Lung (tissue), 12 donors: ENCODE data around the gene GNG12. TPM values are rescaled to one million over a fixed set of nuclear protein-coding genes. Genes with fewer than 3 reads are reported as not detected.
"Not testable (repeated sequence)": the region's sequence is repeated elsewhere in the genome, so short reads cannot be mapped to it uniquely, and the experiment has no call there.

ENCODE experiments used
- ATAC-seq: fragments of 200-7000 bp; cut with Tn5 transposase; one replicate; pipeline ENCODE4 v1.9.1; 2020; ENCODE audit warnings: moderate number of reproducible peaks; ENCODE audit not compliant: insufficient read depth, low FRiP score
- DNase-seq, 3 donors: peaks; one replicate each; pipeline ENCODE4 v3.0.0-alpha.2; 2013 to 2017
- H3K27ac ChIP-seq, 2 donors: one replicate each; pipeline ENCODE4 v1.5.1; 2013; ENCODE audit warnings: mild to moderate bottlenecking in 2 of 2, moderate library complexity in 2 of 2, control low read depth in 1 of 2, inconsistent platforms in 1 of 2, low read depth in 1 of 2, low read length in 1 of 2
- H3K27me3 ChIP-seq, 3 donors: one replicate each; pipeline ENCODE4 v1.5.1; 2013; ENCODE audit warnings: low read length in 2 of 3; ENCODE audit not compliant: control insufficient read depth in 3 of 3, insufficient read depth in 3 of 3
- H3K36me3 ChIP-seq, 4 donors: one replicate each; pipeline ENCODE4 v1.5.1; 2013; ENCODE audit warnings: low read length in 4 of 4, mild to moderate bottlenecking in 1 of 4, moderate library complexity in 1 of 4; ENCODE audit not compliant: control insufficient read depth in 4 of 4, insufficient read depth in 4 of 4
- H3K4me1 ChIP-seq, 5 donors: one replicate each; pipeline ENCODE4 v1.5.1; 2013; ENCODE audit warnings: low read length in 5 of 5, mild to moderate bottlenecking in 2 of 5, moderate library complexity in 1 of 5; ENCODE audit not compliant: control insufficient read depth in 5 of 5, insufficient read depth in 5 of 5
- H3K4me3 ChIP-seq: one replicate; pipeline ENCODE4 v1.5.1; 2013; ENCODE audit warnings: mild to moderate bottlenecking, control low read depth, moderate library complexity
- H3K9ac ChIP-seq, 2 donors: one replicate each; pipeline ENCODE4 v1.5.1; 2013; ENCODE audit warnings: low read length in 2 of 2, control low read depth in 1 of 2; ENCODE audit not compliant: insufficient read depth in 1 of 2
- H3K9me3 ChIP-seq, 4 donors: one replicate each; pipeline ENCODE4 v1.5.1; 2013; ENCODE audit warnings: low read length in 3 of 4, mild to moderate bottlenecking in 1 of 4, moderate library complexity in 1 of 4; ENCODE audit not compliant: control insufficient read depth in 4 of 4, insufficient read depth in 3 of 4
- CTCF ChIP-seq: IDR thresholded peaks from 2 replicates; pipeline ENCODE4 v1.5.1; 2012; ENCODE audit warnings: mild to moderate bottlenecking; ENCODE audit errors: control extremely low read depth, extremely low read depth
- WGBS, 2 donors: extraction: QIAGEN DNeasy Blood & Tissue Kit; methylation state at CpG; one replicate each; pipeline ENCODE4 v1.1.7; 2013; 5-methylcytosine and 5-hydroxymethylcytosine counted together
- polyA plus RNA-seq, 2 donors: library from polyadenylated mRNA; stranded (reverse); fragments of 200-250 nt; gene quantifications; one replicate each; pipeline ENCODE4 v1.2.1, GENCODE V29; 2013
- total RNA-seq, 2 donors: library from RNA; depleted of rRNA in 1 of 2; stranded (reverse); fragments of >200 nt in 1 of 2; gene quantifications; one replicate each; pipeline ENCODE4 v1.2.1, GENCODE V29; 2014 to 2021
- donor health status: control.
- donor health status: control.
- donor health status: Bipolar disorder and iron deficiency.
- donor health status: healthy.
- donor health status: DM: yes; HTN: yes; CAD: no.

The GNG12 gene
- total and polyA plus RNA-seq, 4 donors = 14.0 to 68.4 (median 32.1) TPM

GRCh38 chr1:67733681-67734322 is 99.5 kb downstream of the GNG12 start:
- Histone ChIP-seq H3K4me3 (no peak overlapping the region), H3K9ac (no peak overlapping the region), H3K4me1 (peaks cover 0 to 20% (median 11%) of the 10 kb centered on the region in 5 donors), H3K9me3 (no peaks in the 10 kb centered on the region), H3K36me3 (no peaks in the 10 kb centered on the region), H3K27ac (no peak overlapping the region), H3K27me3 (no peaks in the 10 kb centered on the region)
- ATAC-seq (no peak), DNase-seq (no peak)
- WGBS, 2 donors = 29 to 54% methylated on average over 4 of the region's 4 CpGs
- no peak for TF ChIP-seq CTCF

- no peaks in the 10 kb centered on the region for H3K36me3 ChIP-seq
- no peaks in the 10 kb centered on the region for H3K9me3 ChIP-seq
- DNase-seq = peak in 1 of 3 donors; percentile 46
- H3K27ac ChIP-seq = peak overlapping the region in 1 of 2 donors; percentile 40
- no peak for ATAC-seq
- H3K9ac ChIP-seq = no peak overlapping the region
- H3K27me3 ChIP-seq = no peaks in the 10 kb centered on the region
- TF ChIP-seq CTCF = no peak
- WGBS, 2 donors = 69 to 71% methylated on average over 6 of the region's 6 CpGs
- H3K4me1 ChIP-seq = peaks cover 0 to 20% (median 7%) of the 10 kb centered on the region in 5 donors
- no peak overlapping the region for H3K4me3 ChIP-seq
Measured at GRCh38 chr1:67732750-67733151, 100.5 kb downstream of the GNG12 start.

GRCh38 chr1:67731322-67731721 is 101.9 kb downstream of the GNG12 start:
- no peak overlapping the region for H3K27ac ChIP-seq
- no peaks in the 10 kb centered on the region for H3K36me3 ChIP-seq
- no peak overlapping the region for H3K4me3 ChIP-seq
- peaks cover 0 to 16% (median 3%) of the 10 kb centered on the region in 5 donors for H3K4me1 ChIP-seq
- no peak for ATAC-seq
- DNase-seq = no peak
- no peak for TF ChIP-seq CTCF
- WGBS, 2 donors = 47 to 80% methylated on average over 2 of the region's 2 CpGs
- H3K27me3 ChIP-seq = no peaks in the 10 kb centered on the region
- no peak overlapping the region for H3K9ac ChIP-seq
- no peaks in the 10 kb centered on the region for H3K9me3 ChIP-seq

GRCh38 chr1:67730312-67730711 is 103.0 kb downstream of the GNG12 start:
- not testable (repeated sequence) for ATAC-seq, H3K27ac ChIP-seq, H3K27me3 ChIP-seq, H3K4me3 ChIP-seq, DNase-seq, H3K36me3 ChIP-seq, H3K9me3 ChIP-seq, H3K9ac ChIP-seq
- peaks cover 0 to 15% (median 1%) of the 10 kb centered on the region in 5 donors for H3K4me1 ChIP-seq
- WGBS, 2 donors = 93 to 96% methylated on average over 9 of the region's 9 CpGs
